DLD1 (cell line): ENCODE measurements around the gene ZNF638.

Experiments
- in situ Hi-C: cut with HindIII; loops from 2 replicates; pipeline ENCODE4 v1.10.0; 2017; ENCODE audit warnings: low sequenced_read_pairs

The ZNF638 gene

DNA sequence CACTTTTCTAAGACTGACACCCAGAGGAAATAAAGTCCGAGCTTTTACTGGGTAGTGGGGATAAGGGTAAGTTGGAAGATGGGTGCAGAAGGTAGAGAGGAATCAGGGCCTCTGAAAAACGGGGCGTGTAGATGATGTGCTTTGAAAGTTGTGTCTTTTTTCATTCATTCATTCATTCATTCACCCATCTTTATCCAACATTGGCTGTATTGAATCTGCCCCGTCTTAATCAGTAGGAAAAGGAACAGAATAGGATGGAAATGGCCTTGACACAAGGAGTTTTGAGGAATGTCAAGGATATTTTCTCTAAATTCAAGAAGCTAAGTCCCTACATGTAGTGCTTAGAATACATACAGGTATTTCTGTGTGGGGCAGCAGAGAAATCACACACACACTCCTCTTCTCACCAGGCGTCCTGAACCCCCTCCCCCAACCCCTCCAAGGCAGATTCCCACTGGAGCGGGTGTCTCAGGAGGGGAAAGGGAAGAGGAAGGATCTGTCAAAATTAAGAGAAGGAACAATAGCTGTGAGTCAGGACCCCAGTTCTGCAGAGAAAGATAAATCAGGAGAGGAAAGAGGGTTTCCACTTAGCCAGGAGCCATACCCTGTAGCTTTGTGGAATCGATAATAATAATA, 135.7 kb downstream of the ZNF638 start:
- in situ Hi-C loops, result no loop called here

GRCh38 chr2:71468279-71469015, 136.9 kb downstream of the ZNF638 start:
- in situ Hi-C loops, result no loop called here

DNA sequence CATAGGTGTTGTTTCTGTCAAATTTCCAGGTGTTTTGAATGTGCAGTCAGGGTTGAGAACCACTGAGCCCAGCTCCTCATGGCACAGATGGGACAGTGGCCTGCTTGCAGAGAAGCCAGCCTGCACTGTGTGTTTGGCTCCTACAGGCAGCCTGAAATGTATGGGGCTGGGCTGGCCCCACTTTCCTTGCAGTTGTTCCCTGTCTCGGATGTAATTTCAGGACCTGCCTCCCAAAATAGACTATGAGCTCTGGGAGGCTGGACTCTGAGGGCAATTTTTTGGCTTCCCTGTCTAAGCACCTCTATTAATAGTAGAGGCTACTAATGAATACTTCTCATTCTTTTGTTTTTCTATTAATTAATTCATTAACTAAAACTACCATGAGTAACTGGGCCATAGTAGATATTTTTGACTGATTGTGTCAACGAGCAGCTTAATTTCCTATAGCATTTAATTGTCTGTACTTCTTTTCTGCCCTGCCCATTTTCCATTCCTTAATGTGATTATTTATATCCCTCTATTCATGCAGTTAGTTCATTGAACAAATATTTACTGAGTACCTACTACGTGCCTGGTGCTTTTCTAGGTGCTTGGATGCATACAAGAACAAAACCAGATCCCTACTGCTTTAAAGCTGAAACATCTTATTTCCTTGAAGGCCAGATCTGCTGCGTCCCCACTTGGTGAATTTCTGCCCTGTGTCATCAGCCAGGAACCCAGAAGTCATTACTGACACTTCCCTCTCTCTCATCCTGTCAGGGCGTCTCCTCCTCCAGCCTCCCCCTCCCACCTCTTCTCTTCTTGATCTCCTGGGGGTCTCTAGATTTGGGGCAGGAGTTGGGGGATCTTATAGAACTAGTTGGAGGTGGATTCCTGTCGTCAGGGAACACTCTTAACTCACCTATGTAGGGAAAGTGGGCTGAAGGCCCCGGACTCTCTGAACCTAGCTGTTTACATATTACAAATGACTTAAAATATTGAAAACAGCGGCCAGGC, 138.1 kb downstream of the ZNF638 start:
- in situ Hi-C loops, result no loop called here

DNA sequence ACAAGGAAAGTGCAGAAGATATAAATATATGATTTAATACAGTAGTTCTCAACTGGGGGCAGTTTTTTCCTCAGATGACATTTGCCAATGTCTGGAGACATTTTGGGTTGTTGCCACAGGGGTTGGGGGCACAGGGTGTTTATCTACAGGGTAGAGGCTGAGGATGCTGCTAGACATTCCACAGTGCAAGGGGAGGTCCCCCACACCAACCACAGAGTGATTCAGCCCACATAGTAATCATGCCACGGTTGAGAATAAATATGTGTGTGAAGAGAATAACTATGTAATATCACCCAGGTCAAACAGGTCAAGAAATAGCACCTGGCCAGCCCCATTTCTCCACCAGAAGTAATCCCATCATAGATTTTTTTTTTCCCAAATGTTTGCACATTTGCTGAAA, 139.7 kb downstream of the ZNF638 start:
- in situ Hi-C loops, result no loop called here

- in situ Hi-C loops, result no loop called here
These were observed 140.4 kb downstream of the ZNF638 start for GRCh38 chr2:71472019-71472418.

GRCh38 chr2:71473346-71474031, 141.9 kb downstream of the ZNF638 start:
- in situ Hi-C loops, result no loop called here

DNA sequence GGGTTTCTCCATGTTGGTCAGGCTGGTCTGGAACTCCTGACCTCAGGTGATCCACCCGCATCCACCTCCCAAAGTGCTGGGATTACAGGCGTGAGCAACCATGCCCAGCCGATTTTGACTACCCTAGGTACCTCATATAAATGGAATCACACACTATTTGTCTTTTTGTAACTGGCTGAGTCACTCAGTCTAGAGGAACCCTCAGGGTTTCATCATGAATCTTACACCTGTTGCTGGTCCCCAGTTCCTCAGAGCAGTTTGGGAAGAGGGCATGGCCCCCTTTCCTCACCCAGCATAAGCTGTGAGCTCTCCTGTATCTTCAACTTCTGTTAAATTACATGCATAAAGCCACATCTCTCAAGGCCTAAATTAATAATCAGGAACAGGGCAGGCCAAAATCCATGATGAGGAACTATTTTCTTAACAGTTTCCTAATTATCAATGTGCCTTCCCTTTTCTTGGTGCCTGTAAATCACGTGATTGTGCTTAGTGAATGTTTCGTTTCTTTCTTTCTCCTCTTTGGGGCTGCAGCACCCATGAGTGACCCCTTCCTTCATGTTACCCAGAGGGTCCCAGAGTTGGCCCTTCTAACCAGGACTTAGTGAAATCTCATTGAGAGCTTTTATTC, 142.6 kb downstream of the ZNF638 start:
- in situ Hi-C loops, result no loop called here

- in situ Hi-C loops, result no loop called here
These were observed 143.3 kb downstream of the ZNF638 start for GRCh38 chr2:71474744-71475397.

- in situ Hi-C loops, result no loop called here
These were observed 144.9 kb downstream of the ZNF638 start for GRCh38 chr2:71476495-71476894.

GRCh38 chr2:71477231-71477691, 145.7 kb downstream of the ZNF638 start:
- in situ Hi-C loops, result no loop called here

- in situ Hi-C loops, result no loop called here
These were observed 147.2 kb downstream of the ZNF638 start for GRCh38 chr2:71478806-71479205.

- in situ Hi-C loops, result no loop called here
These were observed 147.7 kb downstream of the ZNF638 start for GRCh38 chr2:71479261-71479660.

- in situ Hi-C loops, result no loop called here
These were observed 149.5 kb downstream of the ZNF638 start for GRCh38 chr2:71481111-71481510.

GRCh38 chr2:71482055-71482454, 150.5 kb downstream of the ZNF638 start:
- in situ Hi-C loops, result no loop called here

- in situ Hi-C loops, result no loop called here
These were observed 151.7 kb downstream of the ZNF638 start for GRCh38 chr2:71483246-71483645.

DNA sequence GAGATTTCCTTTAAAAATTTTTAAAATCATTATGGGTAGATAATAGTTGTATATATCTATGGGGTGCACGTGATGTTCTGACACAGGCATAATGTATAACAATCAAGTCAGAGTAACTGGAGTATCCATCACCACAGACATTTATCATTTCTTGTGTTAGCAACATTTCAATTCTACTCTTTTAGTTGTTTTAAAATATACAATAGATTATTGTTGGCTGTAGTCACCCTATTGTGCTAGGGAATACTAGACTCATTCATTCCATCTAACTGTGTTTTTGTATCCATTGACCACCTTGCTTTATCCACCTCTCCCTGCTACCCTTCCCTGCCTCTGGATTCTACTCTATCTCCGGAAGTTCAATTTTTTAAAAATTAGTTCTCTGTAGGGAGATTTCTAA, 152.8 kb downstream of the ZNF638 start:
- in situ Hi-C loops, result no loop called here
